ENCODE measurements around the gene CELA1.

CELA1 gene

GRCh38 chr12:51374361-51374760 lies 27.9 kb upstream of the CELA1 start:
- DNase-seq: no peak

GRCh38 chr12:51373187-51373586 lies 26.7 kb upstream of the CELA1 start:
- no peak for DNase-seq

GRCh38 chr12:51372021-51372420 lies 25.5 kb upstream of the CELA1 start:
- DNase-seq: no peak

DNA sequence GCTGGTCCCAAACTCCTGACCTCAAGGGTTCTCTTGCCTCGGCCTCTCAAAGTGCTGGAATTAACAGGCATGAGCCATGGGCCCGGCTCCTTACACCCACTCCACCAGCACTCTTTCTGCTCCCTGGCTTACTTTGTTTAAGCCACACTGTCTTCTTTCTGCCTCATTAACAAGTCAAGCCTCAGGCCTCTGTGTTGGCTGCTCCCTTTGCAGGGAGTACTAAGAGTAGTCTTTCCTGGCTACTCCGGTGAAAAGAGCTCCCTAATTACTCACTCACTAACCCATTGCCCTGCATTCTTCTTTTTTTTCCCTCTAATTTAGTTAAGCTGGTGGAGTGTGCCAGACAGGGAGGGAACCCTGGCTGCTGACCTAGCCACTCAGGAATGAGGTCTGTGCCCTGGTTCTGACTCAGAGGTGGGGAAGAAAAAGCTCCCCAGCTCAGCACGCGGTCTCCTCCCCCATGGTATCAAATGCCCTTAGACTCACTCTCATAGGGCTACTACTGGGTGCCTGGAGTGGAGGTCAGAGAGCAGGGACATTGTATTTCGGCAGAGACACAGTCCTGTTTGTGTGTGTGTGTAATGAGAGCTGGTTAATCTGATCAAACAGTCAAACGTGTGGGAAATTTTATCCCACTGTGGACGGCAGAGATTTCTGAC lies 24.9 kb upstream of the CELA1 start:
- no peak for DNase-seq

- no peak for DNase-seq
These were observed 24.2 kb upstream of the CELA1 start for GRCh38 chr12:51370667-51371066.

DNA sequence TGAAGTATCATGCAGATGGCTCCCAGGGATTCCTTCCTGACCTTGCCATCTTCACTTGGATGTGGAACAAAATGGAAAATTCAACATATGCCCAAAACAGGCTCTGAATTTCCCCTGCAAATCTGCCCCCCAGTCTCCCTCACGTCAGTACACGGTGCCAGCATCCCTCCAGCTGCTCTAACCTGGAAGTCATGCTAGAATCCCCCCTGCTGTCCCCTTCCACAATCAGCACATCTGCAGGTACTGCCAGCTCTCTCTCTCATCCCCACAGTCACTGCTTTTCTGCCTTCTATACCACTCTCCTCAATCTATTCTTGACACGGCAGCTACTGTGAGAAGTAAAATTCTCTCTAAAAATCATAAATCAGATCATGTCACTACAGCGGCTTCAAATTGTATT lies 23.1 kb upstream of the CELA1 start:
- no peak for DNase-seq

GRCh38 chr12:51368640-51369517 lies 22.4 kb upstream of the CELA1 start:
- no peak for DNase-seq

GRCh38 chr12:51365276-51365675 lies 18.8 kb upstream of the CELA1 start:
- DNase-seq: no peak

DNA sequence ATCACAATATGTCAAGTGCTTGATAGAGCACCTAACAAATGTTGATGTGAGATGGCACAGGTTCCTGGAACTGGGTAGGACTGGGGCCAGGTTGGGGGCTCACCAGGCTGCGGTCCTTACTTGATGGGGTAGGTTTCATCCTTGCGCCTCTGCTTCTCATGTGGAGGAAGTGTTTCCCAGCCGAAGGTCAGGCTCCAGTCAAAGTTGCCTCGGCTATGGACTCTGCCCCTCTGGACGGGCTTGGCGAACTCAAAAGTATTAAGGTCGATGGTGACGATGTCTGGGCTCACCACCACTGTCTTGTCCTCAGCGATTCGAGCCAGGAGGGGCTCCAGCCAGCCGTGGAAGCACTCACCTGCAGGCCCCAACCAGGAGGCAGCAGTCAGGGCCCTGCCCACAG lies 17.5 kb upstream of the CELA1 start:
- DNase-seq: no peak

GRCh38 chr12:51362747-51363342 lies 16.4 kb upstream of the CELA1 start:
- no peak for DNase-seq

DNA sequence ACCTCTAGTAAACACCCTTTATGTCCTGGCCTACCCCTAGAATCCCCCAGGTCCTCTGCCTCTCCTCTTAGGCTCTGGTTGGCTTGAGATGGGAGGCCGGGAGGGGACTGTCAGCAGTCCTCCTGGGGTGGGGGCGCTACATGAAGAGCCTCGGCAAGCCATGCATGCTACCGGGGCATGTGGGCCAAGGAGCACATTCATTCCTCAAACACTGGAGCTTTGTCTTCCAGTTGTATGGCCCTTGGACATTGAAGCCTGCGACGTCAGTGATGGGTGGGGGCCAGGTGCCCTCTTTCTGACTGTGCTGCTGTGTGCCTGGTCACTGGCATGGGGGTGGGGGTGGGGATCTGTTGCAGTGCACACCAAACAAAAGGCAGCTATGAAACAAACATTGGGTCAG lies 15.8 kb upstream of the CELA1 start:
- DNase-seq: no peak

DNA sequence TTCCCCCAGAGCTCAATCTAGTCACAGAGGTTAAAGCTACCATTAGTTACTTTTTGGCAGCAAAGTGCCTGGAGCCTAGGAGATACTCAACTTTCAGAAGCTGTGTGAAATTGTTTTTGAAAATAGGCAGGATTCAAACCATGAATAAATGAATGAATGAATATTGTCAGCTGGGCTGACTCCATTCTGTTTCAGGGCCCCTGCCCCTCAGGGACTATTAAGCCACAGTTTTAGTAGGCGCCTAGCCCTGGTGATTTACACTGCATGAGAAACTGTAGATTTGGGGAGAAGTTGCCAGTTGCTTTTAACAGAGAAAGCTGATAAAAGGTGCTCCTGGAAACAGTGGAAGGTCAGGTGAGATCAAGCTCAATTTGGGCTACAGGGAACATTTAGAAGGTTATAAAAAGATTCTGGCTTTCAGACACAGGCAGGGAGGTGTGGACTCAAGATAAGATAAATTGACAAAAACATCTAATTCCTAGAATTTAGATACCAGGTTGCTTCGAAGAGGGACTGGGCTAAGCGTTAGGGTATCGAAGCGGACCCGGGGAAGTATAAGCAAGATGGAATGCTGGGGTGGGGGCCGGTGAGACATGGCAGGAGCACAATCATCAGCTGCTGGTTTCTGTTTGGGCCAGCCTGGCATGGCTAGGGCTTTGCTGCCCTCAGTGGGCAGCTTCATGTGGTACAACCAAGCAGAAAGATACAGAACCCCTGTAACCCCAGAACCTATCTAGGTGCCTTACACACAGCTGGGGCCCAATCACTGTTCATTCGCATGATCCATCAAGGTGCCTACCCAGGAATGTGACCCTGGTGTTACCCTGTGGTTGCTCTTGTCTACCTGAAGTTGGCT lies 14.9 kb upstream of the CELA1 start:
- no peak for DNase-seq

DNA sequence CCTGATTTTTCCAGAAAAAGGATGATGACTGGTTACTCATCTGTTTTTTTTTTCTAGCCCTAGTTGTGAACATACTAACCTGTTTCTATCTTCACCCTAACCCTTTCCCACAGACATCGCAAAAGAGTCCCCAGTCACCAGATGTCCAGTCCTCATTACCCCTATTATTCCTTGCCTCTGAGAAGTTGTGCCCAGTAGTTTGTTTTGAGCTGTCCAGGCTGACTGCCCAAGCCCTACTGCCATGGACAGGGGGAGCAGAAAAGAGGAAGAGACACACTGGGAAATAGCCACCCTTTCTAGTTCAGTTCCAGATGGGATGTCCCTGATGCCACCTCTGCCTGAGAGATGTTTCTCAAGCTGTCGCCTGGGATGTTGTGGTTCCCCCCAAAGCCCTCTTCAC lies 13.8 kb upstream of the CELA1 start:
- no peak for DNase-seq

DNA sequence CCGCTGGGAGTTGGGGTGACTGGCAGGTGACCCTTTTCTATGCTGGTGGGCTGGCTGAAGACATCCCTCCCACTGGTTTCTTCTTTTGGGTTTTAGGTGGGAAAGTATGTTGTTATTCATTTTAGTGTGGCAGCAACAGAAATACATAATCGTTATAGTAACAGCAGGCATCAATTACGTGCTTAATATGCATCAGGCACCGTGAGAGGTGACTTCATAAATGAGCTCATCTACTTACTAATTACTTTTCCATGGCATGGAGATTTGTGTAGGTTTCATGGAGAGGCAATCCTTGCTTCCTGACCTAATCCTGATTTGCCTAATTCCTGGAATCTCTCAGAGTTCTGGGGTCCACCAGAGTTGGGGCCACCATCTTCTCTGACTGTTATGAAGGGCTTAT lies 13.4 kb upstream of the CELA1 start:
- no peak for DNase-seq

DNA sequence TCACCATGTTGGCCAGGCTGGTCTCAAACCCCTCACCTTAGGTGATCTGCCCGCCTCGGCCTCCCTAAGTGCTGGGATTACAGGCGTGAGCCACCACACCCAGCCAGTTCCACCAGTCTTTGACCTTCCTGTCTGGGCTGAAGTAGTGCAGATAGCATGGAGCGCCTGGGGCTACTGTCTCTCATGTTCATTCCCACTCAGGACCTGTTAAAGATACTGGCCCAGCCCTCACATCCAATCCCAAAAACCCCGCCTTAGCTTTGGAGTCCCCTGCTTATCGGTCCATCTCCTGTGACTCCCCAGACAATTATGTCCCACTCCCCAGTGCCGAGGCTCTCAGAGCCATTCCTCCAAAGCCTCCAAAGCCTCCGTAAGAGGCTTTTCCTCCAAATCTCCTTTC lies 12.0 kb upstream of the CELA1 start:
- DNase-seq: no peak

- DNase-seq: no peak
These were observed 11.0 kb upstream of the CELA1 start for GRCh38 chr12:51357374-51358047.

GRCh38 chr12:51351913-51352532 lies 5.5 kb upstream of the CELA1 start:
- no peak for DNase-seq

GRCh38 chr12:51349026-51349425 lies 2.5 kb upstream of the CELA1 start:
- no peak for DNase-seq

DNA sequence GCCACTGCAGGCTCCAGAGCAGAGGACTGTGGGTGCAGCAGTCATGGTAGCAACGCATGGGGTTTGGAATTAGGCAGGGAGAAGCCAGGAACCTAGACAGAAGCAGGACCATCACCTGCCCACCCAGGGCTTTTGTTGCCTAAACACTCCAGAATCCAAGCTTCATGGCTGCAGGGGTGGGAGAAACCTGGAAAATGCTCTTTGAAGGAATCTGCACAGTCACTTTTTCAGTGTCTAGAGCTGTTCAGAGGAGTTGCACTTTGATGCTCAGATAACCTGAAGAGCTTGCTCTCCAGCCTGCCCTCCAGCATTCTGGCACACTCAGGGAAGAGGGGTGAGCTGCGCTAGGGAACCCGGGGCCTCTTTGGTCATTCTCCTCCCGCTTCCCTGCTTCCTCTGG lies 1.6 kb upstream of the CELA1 start:
- DNase-seq: no peak

DNA sequence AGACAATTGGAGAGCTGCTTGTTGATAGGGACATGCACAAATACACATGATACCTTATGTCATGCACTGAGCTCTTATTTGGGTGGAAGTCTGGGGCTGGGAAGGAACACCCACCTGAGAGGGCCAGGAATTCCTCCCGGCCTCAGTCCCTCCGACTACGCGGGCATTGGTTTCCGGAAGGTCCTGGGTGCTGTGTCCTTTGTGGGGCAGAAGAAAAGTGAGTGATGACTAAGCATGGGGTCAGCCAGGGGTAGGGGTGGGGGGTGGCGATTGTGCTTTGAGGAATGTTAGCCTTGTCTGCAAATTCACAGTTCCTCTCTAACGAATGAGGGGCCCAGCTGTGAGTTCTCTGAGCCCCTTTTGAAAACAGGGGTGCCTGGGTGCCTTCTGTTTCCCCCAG lies 798 bp downstream of the CELA1 start:
- DNase-seq: no peak

- DNase-seq: no peak
These were observed 3.3 kb downstream of the CELA1 start for GRCh38 chr12:51343201-51343600.

GRCh38 chr12:51342416-51342815 lies 4.1 kb downstream of the CELA1 start:
- DNase-seq: no peak
